SW480 (cell line): ENCODE data around the gene SAP30L.
A peak's percentile ranks its signal among the peaks of the same experiment; 100 is the strongest.

Source experiments
- DNase-seq: peaks from one replicate; pipeline ENCODE4 v3.0.0-alpha.2; 2016; ENCODE audit warnings: low spot score

SAP30L gene

DNA sequence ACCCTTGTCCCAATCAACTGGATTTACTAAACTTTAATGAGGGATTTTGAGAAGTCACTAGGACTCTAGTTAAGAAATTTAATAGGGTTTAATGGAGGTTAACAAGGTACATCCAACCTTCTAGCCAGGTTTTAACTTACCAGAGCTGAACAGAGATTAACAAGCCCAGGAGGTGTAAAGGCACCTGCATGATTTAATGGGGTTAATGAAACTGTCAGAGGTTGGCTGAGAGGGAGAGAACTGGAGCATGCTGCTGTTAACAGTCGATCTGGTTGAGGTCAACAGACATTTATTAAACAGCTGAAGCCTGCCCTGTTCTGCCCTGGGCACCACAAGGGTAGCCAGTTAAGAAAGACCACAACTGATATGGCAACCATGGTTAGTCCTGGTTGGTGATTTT lies 18.6 kb downstream of the SAP30L start:
- no peak for DNase-seq

GRCh38 chr5:154465169-154465568 lies 19.4 kb downstream of the SAP30L start:
- DNase-seq: peak; percentile 48

DNA sequence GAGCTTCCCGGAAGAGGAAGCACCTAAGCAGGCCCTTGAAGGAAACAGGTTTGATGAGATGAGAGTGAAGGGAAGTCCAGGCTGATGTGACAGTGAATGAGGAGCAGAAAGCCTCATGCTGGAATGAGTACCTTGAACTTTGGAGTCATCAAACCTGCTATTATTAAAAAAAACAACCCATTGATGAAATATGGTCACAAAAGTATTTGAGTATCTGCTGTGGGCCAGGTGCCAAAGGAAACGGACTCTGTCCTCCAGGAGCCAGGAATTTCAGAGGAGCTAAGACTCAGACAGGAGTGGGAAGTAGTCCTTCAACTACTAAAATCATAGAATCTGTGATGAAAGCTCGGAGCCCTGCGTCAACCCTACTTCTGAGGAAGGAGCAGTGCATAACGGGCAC lies 20.4 kb downstream of the SAP30L start:
- no peak for DNase-seq

DNA sequence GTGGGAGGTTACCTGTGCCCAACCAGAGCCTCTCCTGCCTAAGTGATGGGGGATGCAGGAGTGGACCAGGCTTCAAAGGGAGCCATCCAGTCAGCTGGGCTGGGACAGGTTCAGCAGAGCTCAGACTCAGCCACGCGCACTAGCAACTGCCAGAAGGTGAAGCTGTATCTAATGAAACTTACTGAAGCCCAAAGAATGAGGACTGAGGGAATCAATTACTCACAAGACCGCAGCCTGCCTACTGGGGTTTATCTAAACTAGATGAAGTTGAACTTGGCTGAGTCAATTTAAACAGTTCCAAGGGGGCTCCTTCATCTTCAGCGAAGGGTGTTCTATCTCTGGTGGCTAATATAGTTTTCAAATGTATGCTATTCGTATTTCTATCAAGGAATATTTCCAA lies 20.9 kb downstream of the SAP30L start:
- DNase-seq: no peak

- DNase-seq: peak; percentile 66
Measured at GRCh38 chr5:154467655-154468354, 22.0 kb downstream of the SAP30L start.

GRCh38 chr5:154470137-154470536 lies 24.3 kb downstream of the SAP30L start:
- DNase-seq: no peak

DNA sequence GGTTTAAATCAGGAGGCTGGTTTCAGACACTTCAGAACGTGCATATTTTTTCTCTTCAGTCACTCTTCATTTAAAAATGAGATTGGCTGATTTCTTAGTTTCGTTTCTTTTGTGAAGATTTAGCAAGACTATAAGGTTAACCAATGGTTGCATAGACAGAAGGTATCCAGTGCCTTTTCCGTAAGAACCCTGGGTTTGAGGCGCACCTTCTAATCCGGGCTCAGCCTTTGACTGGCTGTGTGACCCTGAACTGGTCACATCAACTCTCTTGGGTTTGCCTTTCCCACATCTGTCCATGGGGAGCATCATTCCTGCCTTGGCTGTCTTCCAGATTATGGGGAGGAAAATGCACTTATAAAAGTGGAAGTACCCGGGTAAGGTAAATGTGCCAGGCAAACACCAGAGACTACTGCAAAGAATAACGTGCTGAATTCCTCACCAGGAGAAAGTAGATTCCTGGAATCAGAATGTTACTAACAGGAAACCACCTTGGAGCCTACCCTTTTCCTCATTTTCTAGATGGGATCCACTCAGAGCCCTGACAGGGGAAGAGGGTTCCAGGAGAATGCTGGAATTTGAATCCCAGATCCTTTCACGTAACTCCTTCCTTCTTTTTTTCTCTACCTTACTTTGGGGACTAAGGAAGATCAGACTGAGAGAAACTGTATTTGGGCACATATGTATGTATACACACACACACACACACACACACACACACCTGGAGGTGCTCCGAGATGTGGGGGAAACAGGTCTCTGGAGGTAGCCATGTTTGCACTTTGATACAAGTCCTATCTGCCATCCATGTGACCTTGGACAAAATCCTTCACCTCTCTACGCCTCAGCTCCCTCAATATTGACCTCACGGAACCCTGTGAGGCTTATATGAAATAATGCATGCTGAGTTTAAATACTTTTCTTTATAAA lies 25.4 kb downstream of the SAP30L start:
- DNase-seq: no peak

DNA sequence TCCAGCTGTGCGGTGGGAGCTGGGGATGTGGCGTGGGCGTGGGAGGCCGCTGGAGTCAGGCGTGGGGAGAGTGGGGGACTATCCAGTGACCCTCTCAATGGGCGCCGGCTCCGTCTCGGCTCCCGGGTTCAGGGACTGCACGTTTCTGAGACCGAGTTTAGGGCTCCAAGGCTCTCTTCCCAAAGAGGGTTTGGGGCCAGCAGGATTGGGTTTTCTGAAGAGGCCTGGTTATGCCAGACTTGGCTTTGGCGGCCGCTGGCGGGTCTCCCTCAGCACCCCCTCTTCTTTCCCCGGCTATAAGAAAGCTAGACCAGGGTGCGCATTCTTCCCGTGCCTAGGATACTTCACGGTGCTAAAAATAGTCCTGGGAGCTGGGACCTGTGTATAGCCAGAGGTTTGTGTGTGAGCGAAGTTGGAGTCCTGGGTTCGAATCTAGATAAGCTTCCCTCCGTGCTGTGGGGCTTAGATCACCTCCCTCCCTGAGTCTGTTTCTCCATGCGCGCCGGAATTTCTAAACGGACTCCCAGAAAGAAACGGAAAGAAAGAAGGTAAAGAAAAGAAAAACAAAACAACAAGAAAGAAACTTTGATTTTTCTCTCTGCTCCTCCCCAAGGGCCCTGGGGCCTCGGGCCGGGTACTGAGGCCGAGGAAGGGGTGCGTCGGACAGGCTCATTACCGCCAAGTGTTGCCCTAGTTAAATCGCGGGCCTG lies 27.2 kb downstream of the SAP30L start:
- DNase-seq: no peak

- no peak for DNase-seq
Measured at GRCh38 chr5:154473581-154474283, 27.9 kb downstream of the SAP30L start.

GRCh38 chr5:154474396-154475334 lies 28.9 kb downstream of the SAP30L start:
- no peak for DNase-seq

- no peak for DNase-seq
Measured at GRCh38 chr5:154475591-154476353, 30.0 kb downstream of the SAP30L start.

- DNase-seq: no peak
Measured at GRCh38 chr5:154476354-154477205, 30.8 kb downstream of the SAP30L start.

DNA sequence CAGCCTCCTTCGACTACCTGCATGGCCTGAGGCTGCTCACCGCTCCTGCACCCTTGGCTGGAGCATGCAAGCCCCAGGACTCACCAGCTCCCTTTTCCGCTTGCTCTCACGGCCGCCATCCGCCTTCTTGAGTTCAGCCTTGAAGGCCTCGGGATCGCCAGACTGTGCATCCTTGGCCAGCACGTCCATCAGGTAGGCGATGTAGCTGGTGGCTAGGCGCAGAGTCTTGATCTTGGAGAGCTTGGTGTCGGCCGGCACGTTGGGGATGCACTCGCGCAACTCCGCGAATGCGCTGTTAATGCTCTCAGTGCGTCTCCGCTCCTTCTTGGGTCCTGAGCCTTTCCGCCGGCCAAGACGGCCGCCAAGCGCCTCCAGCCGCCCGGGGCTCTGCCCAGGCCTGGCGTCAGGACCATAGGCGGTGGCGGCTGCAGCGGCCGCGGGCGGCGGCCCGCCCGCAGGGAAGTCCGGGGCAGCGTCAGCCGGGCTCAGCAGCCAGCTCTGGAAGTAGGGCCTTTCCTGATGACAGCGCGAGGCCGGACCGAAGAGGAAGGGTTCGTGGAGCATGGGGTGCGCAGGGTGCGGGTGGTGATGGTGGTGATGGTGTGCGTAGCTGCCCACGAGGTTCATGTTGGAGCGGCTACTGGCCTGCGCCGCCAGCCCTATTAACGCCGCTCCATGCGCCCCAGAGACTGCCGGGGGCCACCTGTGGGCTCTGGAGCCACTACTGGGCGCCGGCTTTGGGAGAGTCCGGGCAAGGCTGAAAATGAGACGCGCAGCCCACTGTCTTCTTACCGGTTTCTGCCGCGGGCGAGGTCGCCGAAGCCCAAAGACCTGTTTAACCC lies 31.8 kb downstream of the SAP30L start:
- no peak for DNase-seq

DNA sequence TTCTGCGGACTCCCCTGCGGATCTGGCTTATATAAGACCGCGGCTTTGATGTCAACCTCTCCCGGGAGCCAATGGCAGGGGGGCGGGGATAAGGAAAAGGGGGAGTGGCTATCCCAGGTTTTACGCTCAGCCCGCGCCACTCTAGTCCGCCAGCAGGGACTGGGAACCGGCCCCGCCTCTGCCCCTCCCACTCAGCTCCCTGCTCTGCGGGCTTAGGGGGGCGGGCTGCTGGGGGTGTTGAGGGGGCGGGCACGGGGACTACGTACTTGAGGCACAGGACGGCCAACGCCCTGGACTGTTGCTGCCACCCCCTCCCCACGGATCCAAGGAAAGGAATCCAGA lies 32.4 kb downstream of the SAP30L start, which contains the start of gene HAND1:
TSS of gene HAND1 (minus strand) at position 4 of the 342 bp plus-strand sequence. CDS start 219 bp downstream, outside the sequence.
- peak; percentile 79 for DNase-seq

DNA sequence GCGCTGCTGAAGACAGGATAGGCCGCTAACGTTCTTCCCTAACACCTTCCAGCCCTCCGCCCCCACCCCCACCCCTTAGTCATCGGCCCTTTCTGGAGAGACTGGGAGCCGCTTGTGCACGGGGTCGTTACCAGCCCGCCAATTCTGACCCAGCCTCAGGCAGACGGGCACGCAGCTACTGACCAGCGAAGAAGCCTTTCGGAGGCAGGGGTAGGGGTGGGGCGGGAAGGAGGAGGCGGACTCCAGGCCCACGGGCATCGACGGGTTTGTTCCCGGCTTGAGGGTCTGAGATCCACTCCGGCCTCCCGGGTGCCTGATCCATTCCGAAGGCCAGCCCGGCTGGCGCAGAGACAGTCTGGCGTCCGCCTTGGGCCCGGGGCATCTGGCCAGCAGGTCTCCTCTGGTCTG lies 33.0 kb downstream of the SAP30L start:
- no peak for DNase-seq

DNA sequence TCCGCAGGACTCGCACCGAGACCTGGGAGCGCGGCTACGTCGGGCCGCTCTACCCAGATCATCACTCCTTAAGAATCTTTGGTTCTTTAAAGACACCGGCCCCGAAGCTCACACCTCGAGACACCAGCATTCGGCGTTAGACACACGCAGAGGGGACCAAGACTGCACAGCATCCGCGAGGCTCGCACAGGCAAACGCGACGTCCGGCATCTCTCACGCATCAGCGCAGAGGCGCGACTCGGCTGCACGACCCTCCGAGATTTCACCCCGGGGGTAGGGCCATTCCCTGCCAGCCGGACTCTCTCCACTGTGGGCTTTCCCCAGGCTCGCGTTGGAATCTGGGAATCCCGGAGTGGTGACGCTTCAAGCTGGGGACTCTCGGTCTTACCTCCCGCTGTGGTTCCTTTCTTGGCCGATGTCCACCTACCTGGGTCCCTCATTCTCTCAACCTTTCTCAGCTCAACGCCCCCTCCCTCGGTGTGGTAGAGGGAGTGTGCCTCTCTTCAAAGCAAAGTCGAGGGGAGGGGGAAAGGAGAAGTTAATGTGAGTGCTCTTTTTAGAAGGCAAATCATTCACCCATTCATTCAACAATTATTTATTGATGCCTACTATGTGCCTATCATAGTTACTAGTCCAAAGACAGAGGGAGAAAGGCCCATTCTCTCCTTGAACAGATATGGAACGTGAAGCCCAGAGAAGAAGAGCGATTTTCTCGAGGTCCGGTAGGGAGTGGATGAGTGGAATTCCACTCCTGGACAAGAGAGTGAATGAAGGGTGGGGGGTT lies 33.6 kb downstream of the SAP30L start:
- DNase-seq: no peak
